ENCODE measurements around the gene NAB2.
"Not testable (repeated sequence)": the region's sequence is repeated elsewhere in the genome, so short reads cannot be mapped to it uniquely, and the experiment has no call there.

NAB2 gene

DNA sequence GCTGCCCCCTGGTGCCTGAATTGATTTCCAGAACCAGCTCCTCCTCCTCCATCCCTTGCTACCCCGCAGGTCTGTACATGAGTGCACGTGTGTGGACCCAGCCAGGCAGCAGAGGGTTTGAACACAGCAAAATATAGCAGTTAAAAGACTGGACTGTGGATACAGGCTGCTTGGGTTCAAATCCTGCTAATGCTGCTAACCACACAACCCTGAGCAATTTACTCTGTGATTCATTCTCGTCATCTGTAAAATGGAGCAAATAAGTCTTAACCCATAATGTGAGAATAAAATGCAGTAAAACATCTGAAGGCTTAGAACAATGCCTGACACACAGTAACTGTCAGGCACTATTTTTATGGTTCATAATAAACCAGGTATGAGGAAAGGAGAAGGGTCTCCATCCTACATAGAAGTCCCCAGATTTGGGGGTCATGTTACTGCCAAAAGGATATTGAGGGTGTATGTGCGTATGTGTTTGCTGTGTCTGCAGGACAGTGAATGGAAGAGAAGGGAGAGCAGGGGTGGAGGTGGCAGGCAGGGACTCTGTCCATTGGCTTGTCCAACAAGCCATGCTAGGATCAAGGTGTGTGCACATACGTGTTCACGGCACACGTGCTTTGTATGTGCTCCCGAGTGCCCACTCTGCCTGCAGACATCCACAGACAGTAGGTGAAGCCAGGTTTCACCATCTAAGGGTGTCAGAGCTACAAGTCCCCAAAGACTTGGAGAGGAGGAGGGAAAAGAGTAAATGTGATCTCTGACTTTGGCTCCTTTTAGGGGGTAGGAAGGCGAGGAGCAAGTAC lies 23.8 kb downstream of the NAB2 start:
- FAIRE-seq: no peak

DNA sequence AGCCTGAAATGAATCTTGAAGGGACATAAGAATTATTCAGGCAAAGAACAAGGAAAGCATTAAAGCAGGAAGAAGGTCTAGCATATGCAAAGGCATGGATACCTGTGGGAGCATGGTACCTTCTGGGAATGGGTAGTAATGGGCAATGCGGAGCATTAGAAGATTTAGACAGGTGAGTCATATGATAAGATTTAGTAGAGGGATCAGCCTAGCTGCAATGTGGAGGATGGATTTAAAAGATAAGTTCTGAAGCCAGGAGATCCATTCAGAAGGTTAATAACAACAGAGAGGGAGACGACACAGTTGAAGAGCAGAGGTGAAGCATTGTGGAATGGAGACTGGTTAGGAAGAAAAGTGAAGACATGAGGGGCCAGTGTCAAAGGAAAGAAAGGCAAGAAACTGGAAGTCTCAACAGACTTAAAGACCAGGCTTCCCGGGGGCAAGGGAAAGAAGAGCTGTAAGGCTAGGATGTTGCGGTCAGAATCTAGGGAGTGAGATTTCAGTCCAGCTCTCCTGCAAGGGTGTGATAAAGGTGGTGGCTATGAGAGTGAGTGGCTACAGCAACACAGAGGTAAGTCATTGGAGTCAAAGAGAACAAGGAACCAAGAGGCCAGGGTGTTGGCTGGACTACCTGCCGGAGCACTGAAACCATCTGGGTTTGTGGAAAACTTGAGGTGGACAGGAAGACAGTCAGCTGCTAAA lies 27.8 kb downstream of the NAB2 start:
- FAIRE-seq: no peak

- no peak for FAIRE-seq
Observed at GRCh38 chr12:57118711-57119271, 29.9 kb downstream of the NAB2 start.

GRCh38 chr12:57119294-57120085 lies 30.6 kb downstream of the NAB2 start:
- FAIRE-seq: no peak

GRCh38 chr12:57120718-57121117 lies 31.8 kb downstream of the NAB2 start:
- not testable (repeated sequence) for FAIRE-seq

DNA sequence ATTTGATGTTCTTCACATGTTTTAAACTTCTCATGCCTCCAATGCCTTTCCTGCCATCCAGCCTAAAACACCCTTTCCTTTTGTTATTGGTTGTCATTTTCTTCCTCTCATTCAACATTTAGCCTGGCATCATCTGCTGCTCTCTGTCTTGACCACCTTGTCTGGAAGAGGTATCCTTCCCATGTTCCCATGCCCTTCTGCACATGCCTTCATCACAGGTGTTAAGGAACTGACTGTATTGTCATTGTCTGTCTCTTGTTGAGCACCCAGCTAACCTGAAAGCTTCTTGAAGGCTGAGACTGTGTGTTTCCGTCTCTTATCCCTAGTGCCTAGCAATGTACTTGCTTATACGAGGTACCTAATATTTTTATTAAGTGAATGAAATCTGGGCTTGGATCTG lies 34.9 kb downstream of the NAB2 start:
- FAIRE-seq: no peak

GRCh38 chr12:57124261-57124877 lies 35.5 kb downstream of the NAB2 start:
- FAIRE-seq: no peak

GRCh38 chr12:57126061-57126460 lies 37.1 kb downstream of the NAB2 start:
- no peak for FAIRE-seq

- FAIRE-seq: no peak
Observed at GRCh38 chr12:57126561-57126960, 37.6 kb downstream of the NAB2 start.

DNA sequence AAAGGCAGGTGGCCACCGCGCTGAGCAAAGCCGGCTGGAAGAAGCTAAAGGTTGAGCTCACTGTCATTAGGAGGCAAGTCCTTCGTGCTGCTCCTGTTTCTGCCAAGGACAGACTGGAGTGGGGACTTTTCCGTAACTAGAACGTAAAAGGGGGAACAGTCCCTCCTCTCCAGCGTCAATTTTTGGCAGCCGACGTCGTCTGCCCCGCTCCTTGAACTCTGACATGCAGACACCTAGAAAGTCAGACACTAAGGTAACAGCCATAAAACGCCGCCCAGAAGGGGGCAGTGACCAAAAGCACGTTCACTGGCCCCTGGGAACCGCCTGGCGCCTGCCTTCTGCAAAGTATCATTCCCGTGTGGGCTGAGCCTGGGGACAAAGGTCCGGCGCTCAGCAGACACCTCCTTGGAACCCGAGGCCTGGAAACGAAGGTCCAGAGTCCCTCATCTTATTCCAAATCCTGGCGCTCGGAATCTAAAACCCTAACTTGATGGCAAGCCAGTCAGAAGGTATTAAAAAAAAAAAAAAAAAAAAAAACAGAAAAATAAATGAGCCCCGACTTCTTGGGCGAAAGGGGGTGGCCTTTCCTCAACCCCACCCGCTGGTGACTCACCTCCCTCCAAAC lies 38.3 kb downstream of the NAB2 start:
- FAIRE-seq: no peak

- FAIRE-seq: no peak
Observed at GRCh38 chr12:57127726-57128518, 39.0 kb downstream of the NAB2 start, which contains the start of gene LRP1. TSS of gene LRP1 (plus strand) at chr12:57128483. CDS start at chr12:57128965, 482 bp downstream.

- no peak for FAIRE-seq
Observed at GRCh38 chr12:57128519-57129247, 39.8 kb downstream of the NAB2 start.

DNA sequence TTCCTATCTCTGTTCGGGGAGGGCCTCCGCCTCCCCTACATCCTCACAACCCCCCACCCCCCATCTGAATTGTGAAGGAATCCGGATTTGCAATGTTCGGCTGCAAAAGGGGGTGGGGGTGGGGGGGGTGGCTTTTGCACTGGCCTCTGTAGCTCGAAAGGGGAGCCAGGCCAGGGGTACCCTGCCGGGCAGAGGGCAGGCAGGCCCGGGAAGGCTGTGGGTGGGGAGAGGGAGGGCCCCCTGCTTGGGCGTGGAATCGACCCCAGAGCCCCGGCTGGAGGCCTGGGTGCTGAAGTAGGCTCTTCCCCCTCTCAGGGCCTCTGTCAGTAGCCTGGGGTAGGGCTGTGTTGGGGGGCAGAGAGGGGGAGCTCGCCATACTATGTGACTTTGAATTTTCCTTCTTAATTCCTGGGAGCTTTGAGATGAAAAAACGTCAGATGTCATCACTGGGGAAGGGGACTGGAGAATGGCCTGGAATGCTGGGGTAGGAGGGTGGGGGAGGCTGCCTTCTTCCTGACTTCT lies 40.5 kb downstream of the NAB2 start:
- no peak for FAIRE-seq

DNA sequence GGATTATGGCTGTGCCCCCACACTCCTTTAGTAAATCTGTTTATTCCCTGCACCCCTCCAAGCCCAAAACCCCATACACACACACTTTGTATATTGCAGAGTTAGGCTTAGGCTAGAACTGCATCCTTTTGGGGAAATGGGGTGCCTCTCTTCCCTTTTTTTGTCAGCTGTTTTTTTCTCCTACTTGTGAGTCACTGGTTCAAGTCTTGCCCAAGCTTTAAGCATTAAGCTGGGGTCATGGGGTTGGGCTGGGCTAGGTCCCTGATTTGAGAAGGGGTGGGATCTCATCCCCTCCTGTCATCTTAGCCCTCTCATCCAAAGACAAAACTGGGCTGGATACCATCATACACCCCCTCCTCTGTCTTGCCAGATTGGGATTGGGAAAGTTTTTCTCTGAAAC lies 41.0 kb downstream of the NAB2 start:
- FAIRE-seq: no peak

DNA sequence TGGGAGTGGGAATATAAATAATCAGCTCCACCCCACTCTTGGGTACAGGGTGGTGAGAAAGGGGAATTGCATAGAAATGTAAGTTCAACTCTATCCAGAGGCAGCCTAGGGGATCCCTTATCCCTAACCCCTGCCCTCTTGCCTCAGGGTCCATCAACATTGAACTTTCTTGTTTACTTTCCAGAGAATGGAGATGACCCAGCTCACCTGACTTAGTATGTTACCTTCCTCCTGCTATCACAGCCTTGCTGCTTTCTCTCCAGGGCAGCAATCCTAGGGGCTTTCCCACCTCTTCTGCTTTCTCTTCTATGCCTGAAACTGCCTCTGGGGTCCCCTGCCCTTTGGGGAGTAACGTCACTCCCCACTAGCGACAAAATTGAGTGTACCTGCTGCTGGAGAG lies 42.0 kb downstream of the NAB2 start:
- no peak for FAIRE-seq

DNA sequence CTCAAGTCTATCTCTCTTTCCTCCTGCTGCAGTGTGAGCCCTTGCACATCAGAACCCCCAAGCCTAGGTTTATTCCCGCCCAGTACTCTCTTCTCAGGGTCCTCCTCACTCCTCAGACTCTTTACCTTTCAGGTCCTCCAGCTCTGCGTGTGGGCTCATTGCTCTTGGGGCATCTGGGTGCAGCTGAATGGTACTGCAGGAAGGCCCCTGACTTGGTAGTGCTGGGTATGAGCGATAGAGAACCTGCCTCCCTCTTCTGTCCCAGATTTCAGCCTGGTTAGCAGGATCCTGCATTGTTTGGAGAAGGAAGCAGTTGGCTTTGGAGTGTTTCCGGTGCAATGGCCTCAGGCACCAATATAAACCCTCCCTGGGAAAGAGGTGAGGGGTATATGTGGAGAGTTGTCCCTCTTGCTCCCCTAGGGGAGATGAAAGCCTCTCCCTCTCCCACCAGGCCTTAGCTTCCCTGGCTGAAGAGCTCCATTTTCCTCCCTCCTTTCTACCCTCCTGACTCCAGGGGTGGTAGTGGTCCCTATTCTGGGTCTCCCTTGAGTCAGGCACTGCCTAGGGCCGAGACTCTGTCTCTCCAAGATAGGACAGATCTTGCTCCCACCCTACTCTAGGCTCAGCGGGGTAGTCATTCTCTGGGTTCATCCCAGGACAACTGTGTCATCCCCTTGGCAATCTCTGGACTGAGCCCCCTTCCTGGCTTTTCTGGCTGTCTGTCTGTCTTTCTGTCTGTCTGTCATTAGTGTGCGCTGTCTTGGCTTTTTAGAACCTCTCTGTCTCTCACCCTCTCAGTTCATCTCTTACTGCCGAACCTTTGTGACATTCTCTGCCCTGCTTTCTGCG lies 43.2 kb downstream of the NAB2 start:
- FAIRE-seq: no peak

DNA sequence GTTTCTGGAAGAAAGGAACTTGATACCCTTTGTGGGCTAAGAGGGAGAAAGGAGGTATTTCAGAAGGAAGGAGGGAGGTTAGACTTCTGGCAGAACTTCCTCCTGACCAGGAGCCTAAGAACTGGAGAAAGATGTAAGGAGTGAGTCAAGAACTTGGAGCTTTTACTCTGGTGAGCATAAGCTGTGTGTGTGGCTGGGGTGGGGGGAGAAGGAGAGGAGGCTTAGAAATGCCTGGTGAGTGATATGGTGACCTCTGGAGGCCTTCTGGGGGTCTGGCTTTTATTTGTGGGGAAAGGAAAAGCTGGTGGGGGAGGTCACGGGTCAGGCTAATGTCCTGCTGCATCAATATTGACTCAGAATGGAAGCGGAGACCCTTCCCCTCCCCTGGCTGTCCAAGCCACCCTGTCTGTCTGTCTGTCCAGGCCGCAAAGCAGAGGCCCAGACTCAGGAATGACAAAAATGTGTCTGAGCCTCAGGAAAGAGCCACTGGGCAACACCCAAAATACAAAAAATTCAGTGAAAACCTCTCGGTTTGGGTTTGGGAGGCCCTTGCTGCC lies 44.2 kb downstream of the NAB2 start:
- no peak for FAIRE-seq

DNA sequence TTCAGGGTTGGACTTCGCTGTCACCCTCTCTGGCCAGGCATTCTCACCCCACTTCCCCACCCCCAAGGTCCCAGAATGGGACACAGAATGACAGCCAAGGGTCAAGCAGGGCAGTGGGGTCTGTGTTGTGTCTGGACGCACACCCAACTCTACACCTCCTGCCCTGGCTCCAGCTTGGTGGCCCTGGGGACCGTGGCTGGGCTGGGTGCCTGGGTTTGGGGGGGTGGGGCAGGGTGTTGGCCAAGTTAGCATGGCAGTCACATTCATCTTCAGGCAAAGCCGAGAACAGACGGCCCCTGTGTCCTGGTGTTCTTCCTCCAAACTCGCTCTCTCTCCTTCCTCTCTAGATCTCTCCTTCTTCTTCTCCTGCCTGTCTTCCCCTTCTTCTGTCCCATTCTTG lies 45.0 kb downstream of the NAB2 start:
- no peak for FAIRE-seq

- FAIRE-seq: no peak
Observed at GRCh38 chr12:57134949-57135348, 46.0 kb downstream of the NAB2 start.
